Left colon (tissue), 2 donors: ENCODE results near the gene UBXN11. TPM values are rescaled to one million over a fixed set of nuclear protein-coding genes. Genes with fewer than 3 reads are reported as not detected.

Experiments used
- ATAC-seq: fragments of 200-7000 bp; cut with Tn5 transposase; one replicate; pipeline ENCODE4 v1.9.1; 2020; ENCODE audit warnings: mild to moderate bottlenecking, moderate library complexity
- DNase-seq, 2 donors: peaks; one replicate each; pipeline ENCODE4 v3.0.0-alpha.2; 2020
- intact Hi-C, 2 donors: fragments of 100-400 bp; cut with DNase I in 1 of 2; cut with micrococcal nuclease in 1 of 2; formaldehyde crosslinking; loops; one replicate each; pipeline versions ENCODE4 v1.11.2 to v1.14.0; 2022; cut with DNase I, micrococcal nuclease
- long read RNA-seq: library from polyadenylated mRNA; unstranded; transcript quantifications from one replicate; pipeline ENCODE4 v2.0.0, GENCODE V29; 2021
- total RNA-seq, 2 donors: library from RNA; stranded (reverse); fragmentation: NEBNext Ultra II Directional; extraction: Animal tissue kit (Norgen Biotek cat#: 25700); gene quantifications; one replicate each; pipeline ENCODE4 v1.2.1, GENCODE V29; 2021
- donor health status: DM: no; HTN: no; CAD: no.
- donor health status: DM: yes; HTN: yes; CAD: no.

UBXN11 gene, protein sequence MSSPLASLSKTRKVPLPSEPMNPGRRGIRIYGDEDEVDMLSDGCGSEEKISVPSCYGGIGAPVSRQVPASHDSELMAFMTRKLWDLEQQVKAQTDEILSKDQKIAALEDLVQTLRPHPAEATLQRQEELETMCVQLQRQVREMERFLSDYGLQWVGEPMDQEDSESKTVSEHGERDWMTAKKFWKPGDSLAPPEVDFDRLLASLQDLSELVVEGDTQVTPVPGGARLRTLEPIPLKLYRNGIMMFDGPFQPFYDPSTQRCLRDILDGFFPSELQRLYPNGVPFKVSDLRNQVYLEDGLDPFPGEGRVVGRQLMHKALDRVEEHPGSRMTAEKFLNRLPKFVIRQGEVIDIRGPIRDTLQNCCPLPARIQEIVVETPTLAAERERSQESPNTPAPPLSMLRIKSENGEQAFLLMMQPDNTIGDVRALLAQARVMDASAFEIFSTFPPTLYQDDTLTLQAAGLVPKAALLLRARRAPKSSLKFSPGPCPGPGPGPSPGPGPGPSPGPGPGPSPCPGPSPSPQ
- 10 to 100 TPM in 1 of 2 donors, 1 to 10 TPM in 1; 10.0 to 13.4 TPM for total RNA-seq
- long read RNA-seq, partial matches to known transcripts: 3 of 20 reads
- long read RNA-seq, other reads (novel, unspliced or antisense): 11 of 20 reads

DNA sequence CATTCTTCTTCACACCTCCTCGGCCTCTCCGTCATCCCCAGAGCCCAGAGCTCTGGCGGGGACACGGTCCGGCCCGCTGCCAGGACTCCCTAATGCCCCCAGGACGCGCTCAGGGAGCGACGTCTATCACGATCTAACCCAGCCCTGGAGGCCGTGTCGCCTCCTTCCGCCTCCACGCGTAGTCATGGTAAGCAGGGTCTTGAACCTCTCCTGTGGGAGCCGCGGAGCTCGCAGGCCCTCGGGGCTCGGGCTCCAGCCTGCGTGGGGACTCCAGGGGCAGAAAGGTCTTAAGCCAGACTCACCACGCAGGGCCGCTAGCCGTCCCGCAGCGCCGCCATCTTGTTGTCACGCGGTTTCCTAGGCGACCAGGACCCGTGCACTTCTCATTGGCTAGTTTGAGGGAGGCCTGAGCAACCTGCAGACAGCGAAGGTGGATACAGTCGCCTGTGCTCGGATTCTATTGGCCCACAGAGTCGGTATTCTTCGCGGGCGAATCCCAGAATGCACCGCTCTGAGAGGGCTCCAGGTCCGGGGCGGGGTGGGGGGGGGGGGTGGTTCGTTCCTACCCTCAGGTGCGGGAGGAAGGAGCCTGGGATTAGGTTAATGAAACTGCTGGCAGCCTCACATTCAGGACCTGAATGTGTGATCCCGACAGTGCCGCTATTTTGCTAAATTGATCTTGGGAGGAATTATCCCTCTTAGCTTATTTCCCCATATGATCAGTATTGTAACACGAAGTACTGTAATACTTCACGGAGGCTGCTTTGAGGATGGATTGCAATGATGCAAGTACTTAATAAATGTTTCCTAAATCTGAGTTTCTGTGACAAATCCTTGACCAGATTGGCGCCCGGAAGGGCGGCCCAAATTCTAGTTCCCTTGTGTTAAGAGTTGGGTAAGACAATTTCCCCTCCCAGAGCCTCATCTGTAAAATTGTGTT is at the start of gene UBXN11:
UBXN11 (minus strand) TSS at position 347 of the 940 bp plus-strand sequence. CDS start 3,753 bp downstream, outside the sequence.
- ATAC-seq (peak; percentile 100), DNase-seq (peak; percentile 95 to 96)
- intact Hi-C loops: no loop called here

DNA sequence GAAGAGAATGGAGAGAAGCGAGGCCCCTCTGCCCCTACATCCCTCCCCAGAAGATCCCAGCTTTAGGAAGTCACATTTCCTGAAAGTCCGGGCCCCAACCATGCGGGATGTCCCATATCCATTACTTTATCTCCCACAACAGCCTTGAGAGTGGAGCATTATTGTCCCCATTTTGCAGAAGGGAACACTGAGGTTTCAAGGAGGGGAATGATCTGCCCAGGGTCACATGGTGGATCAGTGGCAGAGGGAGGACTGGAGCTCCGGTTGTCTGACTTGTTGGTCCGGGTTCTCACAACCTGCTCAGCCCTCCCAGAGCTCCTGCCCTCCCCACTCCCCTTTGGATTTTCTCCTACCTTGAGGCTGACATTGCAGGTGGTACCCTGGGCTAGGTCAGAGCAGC is 49.7 kb upstream of the UBXN11 start:
- no peak for ATAC-seq
- DNase-seq: no peak
- intact Hi-C loops: no loop called here

DNA sequence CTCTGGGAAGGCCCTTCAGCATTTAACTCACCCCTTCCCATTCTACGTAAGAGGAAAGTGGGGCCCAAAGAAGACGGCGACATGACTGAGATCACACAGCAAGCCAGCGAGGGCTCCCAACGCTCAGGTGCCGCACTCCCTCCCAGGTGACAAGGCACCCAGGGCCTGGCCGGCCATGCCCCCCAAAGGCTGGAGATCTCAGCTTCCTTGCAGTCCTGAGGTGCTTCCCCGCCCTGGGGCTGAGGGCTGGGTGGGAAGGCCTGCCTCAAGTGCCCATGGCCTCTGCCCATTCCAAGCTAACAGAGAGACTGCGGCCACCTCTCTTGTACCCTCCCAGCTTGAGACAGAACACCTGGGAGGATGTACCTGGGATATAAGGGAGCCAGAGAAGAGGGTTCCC is 48.5 kb upstream of the UBXN11 start:
- DNase-seq: no peak
- no peak for ATAC-seq
- intact Hi-C loops: no loop called here

DNA sequence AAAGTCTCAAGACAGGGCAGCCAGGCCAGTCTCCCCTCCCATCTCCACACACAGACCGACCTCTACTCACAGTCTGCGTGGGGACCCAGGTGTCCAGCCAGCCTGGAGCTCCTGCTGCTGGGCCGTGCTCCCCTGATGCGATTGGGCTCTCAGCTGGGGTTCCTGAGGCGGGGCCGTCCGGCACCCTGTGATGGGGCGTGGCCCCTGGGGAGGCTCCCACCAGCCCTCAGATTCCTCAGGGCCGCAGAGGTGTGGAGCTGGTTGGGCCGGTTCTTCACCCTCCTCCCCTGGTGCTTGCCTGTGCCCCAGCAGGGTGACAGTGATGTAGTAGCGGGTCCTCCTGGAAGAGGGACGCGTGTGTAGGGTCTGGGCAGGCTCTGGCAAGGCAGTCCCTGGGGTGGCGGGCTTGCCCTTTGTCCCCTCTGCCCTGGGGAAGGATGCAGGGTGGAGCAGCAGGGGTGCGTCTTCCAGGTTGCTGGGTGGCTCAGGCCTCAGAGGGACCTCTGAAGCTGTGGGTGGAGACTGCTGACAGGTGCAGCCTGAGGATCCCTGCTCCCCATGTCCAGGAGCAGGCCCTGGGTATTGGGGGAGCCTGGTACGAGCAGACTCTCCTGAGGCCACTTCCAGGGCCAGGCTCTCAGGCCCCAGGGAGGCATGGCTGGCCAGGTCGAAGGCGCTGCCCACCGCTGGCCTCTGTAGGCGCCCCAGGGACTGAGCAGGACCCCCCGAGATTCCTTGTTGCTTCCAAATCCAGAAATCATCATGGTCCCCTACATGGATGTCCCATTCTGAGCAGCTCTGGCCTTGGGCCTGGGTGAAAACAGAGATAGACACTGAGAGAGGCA is 47.8 kb upstream of the UBXN11 start, which contains the start of gene CRYBG2:
CRYBG2 (minus strand) TSS at position 155 of the 845 bp plus-strand sequence. CDS start 7,473 bp downstream, outside the sequence.
- DNase-seq: peak; percentile 80 to 82
- intact Hi-C loops: no loop called here
- ATAC-seq: peak; percentile 57

DNA sequence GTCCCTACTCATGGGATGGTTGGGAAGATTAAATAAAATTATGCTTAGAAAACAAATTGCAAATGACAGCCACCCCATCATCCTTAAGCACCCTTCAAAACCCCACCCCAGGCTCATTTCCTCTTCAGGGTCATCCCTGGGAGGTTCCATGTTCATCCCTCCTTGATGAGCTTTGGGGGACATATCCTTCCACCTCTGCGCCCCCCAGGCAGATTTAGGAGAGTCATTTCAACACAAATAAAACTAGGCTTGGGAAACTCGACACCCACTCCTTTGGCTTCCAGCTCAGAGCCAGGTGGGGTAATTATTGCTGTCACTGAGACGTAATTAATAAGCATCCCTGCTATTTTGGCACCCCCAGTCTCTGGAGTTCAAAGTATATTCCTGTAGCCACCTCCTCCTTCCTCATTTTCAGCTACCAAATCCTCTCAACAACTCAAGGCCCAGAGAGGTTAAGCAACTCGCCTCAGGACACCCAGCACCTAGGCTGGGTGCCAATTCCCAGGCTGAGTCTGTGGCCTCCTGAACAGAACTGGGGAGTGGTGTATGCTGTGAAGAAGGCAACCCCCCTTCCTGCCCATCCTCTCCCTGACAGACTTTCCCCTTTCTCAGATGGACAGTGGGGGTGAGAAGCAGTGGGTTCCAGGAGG is 46.9 kb upstream of the UBXN11 start:
- DNase-seq (no peak), ATAC-seq (no peak)
- intact Hi-C loops: no loop called here

DNA sequence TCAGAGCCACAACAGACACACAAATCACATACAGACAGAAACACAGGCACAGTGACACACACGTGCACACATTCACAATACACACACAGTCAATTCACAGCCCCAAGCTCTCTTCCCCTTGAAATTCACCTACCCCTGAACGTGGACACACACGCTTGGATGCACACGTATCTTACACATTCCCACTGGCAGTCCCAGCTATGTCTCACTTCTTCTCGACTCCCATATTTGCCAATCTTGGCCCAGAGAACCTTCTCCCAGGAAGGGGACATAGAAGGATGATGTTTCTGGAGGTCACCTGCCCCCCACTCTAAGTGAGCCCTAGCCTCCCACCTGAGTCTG is 45.9 kb upstream of the UBXN11 start:
- DNase-seq: no peak
- intact Hi-C loops: no loop called here
- ATAC-seq: no peak

DNA sequence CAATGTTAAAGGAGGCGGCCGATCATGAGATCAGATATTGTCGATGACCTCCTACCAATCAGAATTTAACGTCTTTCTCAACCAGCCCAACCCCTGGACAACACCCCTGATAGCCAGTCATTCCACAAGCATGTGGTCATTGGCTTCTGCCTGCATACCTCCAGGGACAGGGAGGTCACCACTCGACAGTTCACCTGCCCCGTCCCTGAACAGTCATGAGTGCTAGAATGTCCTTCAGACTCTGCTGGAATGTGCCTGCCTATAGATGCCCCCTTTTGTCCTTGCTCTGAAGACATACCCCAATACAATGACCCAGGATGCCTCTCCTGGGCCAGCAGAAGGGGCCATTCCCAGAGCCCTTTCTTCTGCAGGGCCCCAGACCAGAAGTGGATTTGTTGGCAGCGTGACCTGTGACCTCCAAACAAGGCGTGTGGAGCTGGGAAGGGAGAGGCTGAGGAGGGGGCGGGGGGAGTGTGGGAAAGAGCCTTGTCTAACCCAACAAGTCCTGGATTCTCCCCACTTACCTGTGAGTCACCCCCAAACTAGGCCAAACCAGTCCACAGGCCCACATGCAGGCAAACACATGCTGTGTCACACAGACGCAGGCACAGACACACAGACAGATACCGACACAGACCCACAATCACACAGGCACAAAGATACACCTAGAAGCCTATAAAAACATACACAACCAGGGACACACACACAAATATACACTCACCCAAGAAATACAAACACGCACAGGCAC is 45.3 kb upstream of the UBXN11 start:
- peak; percentile 45 for ATAC-seq
- intact Hi-C loops: no loop called here
- DNase-seq: no peak

DNA sequence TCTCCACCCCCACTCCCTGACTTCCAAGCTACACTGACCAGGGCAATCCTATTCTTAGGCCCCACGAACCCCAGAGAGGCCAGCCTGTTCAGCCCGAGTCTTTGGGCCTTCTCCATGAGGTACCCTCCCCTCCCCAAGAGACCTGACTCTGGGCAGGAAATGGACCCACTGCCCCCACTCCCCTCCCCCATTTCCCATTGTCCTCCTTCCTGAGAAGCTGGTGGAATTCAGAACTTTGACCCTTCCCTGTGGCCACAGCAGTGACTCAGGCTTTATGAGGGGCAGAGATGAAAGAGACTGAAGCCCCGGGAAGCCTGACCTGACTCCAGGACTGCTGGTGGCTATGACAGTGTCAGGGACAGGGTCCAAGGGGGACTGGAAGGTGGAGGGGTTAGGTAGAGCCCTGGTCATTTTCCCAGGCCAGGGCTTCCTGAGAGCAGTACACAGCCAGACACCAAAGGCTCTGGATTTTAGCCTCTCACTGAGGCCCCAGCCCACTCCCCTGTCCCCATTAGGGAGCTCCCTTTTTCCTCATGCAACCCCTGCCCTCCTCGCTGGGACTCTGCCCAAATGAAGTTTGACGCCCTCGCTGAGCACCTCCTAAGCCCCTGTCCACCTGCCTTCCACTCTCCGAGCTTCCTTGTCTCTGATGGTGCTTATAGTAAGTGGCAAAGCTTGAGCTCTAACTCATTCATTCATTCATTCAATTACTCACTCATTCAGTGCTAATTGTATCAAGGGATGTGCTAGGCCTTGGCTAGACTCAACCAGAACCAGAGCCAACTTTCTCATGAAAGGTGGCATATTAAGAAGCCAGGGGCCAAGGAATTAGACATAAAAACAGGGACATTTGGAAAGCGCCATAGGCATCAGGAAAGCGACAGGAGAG is 44.5 kb upstream of the UBXN11 start:
- DNase-seq (peak in 1 of 2 donors; percentile 65), ATAC-seq (peak; percentile 59)

DNA sequence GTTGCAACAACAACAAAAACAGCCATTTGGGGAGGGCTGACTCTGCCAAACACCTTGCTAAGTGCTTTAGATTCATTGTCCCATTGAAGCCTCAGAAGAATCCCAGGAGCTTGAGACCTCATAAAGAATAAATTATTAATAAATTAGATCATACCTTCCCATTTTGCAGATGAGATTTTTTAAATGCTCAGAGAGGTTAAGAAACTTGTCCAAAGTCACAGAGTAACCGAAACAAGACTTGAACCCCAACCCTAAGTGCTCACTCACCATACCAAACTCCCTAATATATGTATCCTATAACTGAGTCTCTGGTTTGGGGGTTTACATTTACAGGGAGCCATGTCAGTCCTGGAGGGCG is 43.9 kb upstream of the UBXN11 start:
- intact Hi-C loops: no loop called here
- no peak for DNase-seq
- ATAC-seq: no peak

More for the DNA sequence above, 44.5 kb upstream of the UBXN11 start:
- intact Hi-C loops: no loop called here

DNA sequence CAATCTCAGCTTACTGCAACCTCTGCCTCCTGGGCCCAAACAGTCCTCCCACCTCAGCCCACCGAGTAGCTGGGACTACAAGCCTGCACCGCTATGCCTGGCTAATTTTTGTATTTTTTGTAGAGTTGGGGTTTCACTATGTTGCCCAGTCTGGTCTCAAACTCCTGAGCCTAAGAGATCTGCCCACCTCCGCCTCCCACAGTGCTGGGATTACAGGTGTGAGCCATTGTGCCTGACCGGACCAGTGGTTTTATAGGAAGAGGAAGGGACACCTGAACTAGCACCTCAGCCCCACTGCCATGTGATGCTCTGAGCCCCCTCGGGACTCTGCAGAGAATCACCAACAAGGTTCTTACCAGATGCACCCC is 43.4 kb upstream of the UBXN11 start:
- ATAC-seq (no peak), DNase-seq (no peak)
- intact Hi-C loops: no loop called here

DNA sequence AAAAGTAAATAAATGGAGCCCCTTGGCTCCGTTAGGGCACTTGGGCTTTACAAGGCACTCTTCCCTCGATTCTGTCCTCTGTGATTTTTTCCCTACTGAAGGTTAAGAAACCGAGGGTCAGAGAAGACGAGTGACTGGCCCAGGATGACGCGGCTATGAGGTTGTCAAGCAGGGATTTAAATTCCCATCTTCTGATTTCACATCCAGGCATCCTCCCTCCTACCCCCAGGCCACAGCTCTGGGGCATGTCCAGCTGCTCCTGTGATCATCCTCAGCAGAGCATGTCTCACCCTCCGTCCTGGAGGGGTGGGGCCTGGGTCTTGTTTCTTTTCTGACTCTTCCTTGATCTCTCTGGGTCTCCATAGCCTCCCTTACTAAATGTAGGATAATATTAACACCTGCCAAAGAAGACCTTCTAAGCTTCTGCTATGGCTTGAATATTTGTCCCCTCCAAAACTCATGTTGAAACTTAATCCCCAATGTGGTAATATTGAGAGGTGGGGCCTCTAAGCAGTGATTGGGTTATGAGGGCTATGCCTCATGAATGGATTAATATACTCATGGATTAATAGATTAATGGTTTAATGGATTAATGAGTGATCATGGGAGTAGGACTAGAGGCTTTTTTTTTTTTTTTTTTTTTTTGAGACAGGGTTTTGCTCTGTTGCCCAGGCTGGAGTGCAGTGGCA is 42.9 kb upstream of the UBXN11 start:
- intact Hi-C loops: no loop called here
- no peak for DNase-seq
- no peak for ATAC-seq

DNA sequence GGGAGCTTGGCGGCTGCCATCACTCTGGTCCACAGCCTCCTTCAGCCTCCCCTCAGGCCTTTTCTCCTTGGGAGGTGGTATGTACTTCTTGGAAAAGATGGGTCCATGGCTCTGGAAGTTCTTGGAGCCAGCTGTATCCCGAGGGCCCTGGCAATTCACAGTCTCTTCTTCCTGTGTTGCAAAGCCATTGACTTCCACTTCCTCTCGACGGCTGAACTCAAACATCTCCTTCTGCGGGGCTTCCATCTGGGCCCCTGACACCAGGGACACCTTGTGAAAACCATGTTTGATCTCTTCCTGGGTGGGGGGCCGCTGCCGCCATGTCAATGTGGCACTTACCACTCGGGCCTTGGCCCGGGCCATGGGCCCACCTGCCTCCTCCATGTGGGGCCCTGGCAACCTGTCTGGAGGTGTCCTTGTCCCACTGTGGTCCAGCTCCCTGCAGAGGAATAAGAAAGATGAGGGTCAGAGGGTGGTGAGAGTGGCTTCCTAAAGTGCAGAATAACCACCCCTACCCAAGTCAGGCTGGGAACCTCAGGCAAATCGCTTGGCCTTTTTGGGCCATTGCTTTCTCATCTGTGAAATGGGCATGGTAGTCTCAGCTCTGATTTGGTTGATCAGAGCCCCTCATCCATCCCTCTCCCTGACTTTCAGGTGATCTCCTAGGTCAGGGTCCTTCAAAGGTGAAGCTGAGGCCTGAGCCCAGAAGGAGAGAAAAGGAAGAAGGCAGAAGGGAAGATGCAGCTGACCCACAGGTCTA is 40.0 kb upstream of the UBXN11 start:
- intact Hi-C loops: no loop called here
- no peak for ATAC-seq

DNA sequence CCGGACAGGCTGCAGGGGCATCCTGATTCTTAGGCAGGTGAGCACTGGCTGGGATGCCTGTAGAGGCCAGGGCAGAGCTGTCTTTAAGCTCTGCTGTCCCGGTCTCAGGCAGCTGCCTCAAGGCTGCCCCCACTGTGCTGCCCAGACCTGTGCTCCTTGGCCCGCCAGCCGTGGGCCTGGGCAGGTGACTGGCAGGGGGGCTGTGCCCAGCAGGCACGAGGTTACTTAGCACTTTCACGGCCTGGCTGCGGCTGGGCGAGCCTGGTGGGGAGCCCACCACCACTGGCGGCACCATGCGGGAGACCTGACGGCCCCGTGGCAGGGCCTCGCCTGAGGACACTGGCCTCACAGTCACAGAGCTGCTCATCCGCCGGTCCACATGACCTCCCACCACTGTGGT is 39.3 kb upstream of the UBXN11 start:
- intact Hi-C loops: no loop called here
- DNase-seq (no peak), ATAC-seq (no peak)

More for the DNA sequence above, 40.0 kb upstream of the UBXN11 start:
- no peak for DNase-seq

DNA sequence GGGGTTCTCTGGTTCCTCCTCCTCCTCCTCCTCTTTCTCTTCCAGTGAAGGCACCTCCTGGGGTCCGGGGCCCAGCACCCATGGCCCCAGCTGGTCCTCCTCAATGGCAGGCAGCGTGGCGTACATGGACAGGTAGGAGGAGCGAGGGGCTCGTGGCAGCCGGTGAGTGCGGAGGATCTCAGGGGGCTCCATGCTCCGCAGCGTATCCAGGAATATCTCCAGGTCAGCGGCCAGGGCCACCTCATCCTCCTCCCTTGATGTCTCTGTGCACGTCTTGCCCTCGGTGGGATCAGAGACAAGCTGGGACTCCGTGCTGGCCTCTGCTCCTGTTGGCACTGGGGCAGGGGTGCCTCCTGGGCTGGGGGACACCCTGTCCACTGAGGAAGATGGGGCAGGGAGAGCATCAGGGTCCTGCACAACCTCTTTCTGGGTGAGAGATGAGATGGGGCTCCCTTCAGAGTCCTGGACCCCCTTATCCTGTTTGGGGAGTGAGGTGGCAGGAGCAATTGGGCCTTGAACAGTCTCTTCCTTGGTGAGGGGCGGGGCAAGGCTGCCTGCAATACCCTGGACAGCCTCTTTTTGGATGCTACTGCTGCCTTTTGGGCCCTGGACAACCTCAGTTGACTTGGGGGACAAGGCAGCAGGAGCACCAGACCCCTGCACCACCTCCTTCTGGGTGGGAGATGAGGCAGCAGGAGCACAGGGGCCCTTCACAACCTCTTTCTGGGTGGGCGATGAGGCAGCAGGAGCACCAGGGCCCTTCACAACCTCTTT is 37.9 kb upstream of the UBXN11 start:
- DNase-seq: no peak
- no peak for ATAC-seq
- intact Hi-C loops: no loop called here
